ENCODE measurements around the gene SMARCAL1. TPM values are rescaled to one million over a fixed set of nuclear protein-coding genes. Genes with fewer than 3 reads are reported as not detected.

The SMARCAL1 gene
- total and polyA plus RNA-seq, 2 donors (not counting 1 experiment from before 2014, with no cell fraction given): 20.2 to 46.7 TPM

GRCh38 chr2:216478791-216479190 lies 66.5 kb downstream of the SMARCAL1 start:
- H3K27ac Mint-ChIP-seq: no peak overlapping the region
- no peak overlapping the region for H3K4me3 Mint-ChIP-seq
- H3K4me3 ChIP-seq (ENCODE audit: control extremely low read depth in 1 of 5, extremely low read depth in 1 of 5, insufficient read depth in 1 of 5, low read depth in 2 of 5, low read length in 4 of 5): no peak overlapping the region
- no peak overlapping the region for H3K4me2 ChIP-seq (replicated peaks; ENCODE audit: low read depth, low read length, poor library complexity, severe bottlenecking)
- DNase-seq: no peak
- ChIA-PET POLR2A (no interaction called here), CTCF (interaction anchor here (0.6 kb wide), 1 partner anchor 13 kb away, joined by 3 read pairs; no protein-coding TSS in a partner anchor)
- H3K36me3 ChIP-seq (replicated peaks in 1 of 2; ENCODE audit: control extremely low read depth in 1 of 2, control insufficient read depth in 1 of 2, extremely low read depth in 1 of 2, insufficient read depth in 2 of 2, low read length in 1 of 2): peaks cover 0 to 46% of the 10 kb centered on the region in 2 experiments
- H3K4me1 Mint-ChIP-seq: peaks cover 13% of the 10 kb centered on the region
- peaks cover 10 to 11% of the 10 kb centered on the region in 2 donors for H3K4me1 ChIP-seq (ENCODE audit: control insufficient read depth in 2 of 2, insufficient read depth in 2 of 2, low read length in 2 of 2)
- no peak overlapping the region for H3K27ac ChIP-seq (ENCODE audit: low read length in 2 of 2)
- intact Hi-C loops (cut with micrococcal nuclease): no loop called here
- WGBS (ENCODE audit: insufficient coverage): 90% methylated on average over 1 of the region's 1 CpG
- no peak for TF ChIP-seq CTCF (IDR thresholded peaks at IDR 0.05)
- no peak for TF ChIP-seq EZH2 (IDR thresholded peaks at IDR 0.05; ENCODE audit: borderline replicate concordance, insufficient read depth, low read depth, low read length, poor library complexity, severe bottlenecking)
- no peak overlapping the region for H3K9ac ChIP-seq (ENCODE audit: low read length)
- no peaks in the 10 kb centered on the region for H3K27me3 ChIP-seq (replicated peaks in 1 of 4; ENCODE audit: control extremely low read depth in 1 of 4, control insufficient read depth in 3 of 4, insufficient read depth in 4 of 4, low read length in 3 of 4)
- no peak for ATAC-seq (ENCODE audit: low read depth)
- H4K20me1 ChIP-seq (ENCODE audit: control insufficient read depth, insufficient read depth, low read length, poor library complexity, severe bottlenecking): no peaks in the 10 kb centered on the region
- no peaks in the 10 kb centered on the region for H3K79me2 ChIP-seq (ENCODE audit: control insufficient read depth, insufficient read depth, low read length)
- H3K9me3 ChIP-seq (ENCODE audit: control extremely low read depth in 1 of 3, control insufficient read depth in 2 of 3, insufficient read depth in 1 of 3, low read length in 2 of 3): no peaks in the 10 kb centered on the region
- no peak overlapping the region for H2AFZ ChIP-seq (ENCODE audit: insufficient read depth, low read depth, low read length, poor library complexity, severe bottlenecking)
- no peaks in the 10 kb centered on the region for H3K27me3 Mint-ChIP-seq
- no peaks in the 10 kb centered on the region for H3K9me3 Mint-ChIP-seq (ENCODE audit: insufficient read depth)

GRCh38 chr2:216480221-216480620 lies 67.9 kb downstream of the SMARCAL1 start:
- ATAC-seq (ENCODE audit: low read depth) (no peak), DNase-seq (no peak)
- H3K27me3 ChIP-seq (replicated peaks in 1 of 4; ENCODE audit: control extremely low read depth in 1 of 4, control insufficient read depth in 3 of 4, insufficient read depth in 4 of 4, low read length in 3 of 4): no peaks in the 10 kb centered on the region
- Mint-ChIP-seq H3K4me1 (peaks cover 6% of the 10 kb centered on the region), H3K4me3 (no peak overlapping the region), H3K27ac (no peak overlapping the region), H3K27me3 (no peaks in the 10 kb centered on the region), H3K9me3 (ENCODE audit: insufficient read depth) (no peaks in the 10 kb centered on the region)
- H4K20me1 ChIP-seq (ENCODE audit: control insufficient read depth, insufficient read depth, low read length, poor library complexity, severe bottlenecking): no peaks in the 10 kb centered on the region
- no peak overlapping the region for H3K27ac ChIP-seq (ENCODE audit: low read length in 2 of 2)
- WGBS (ENCODE audit: insufficient coverage): no CpG with 5 or more reads among the region's 3 CpGs
- no peaks in the 10 kb centered on the region for H3K79me2 ChIP-seq (ENCODE audit: control insufficient read depth, insufficient read depth, low read length)
- ChIA-PET CTCF (no interaction called here), POLR2A (no interaction called here)
- H3K9me3 ChIP-seq (ENCODE audit: control extremely low read depth in 1 of 3, control insufficient read depth in 2 of 3, insufficient read depth in 1 of 3, low read length in 2 of 3): no peaks in the 10 kb centered on the region
- no peak overlapping the region for H2AFZ ChIP-seq (ENCODE audit: insufficient read depth, low read depth, low read length, poor library complexity, severe bottlenecking)
- H3K4me2 ChIP-seq (replicated peaks; ENCODE audit: low read depth, low read length, poor library complexity, severe bottlenecking): no peak overlapping the region
- H3K4me1 ChIP-seq (ENCODE audit: control insufficient read depth in 2 of 2, insufficient read depth in 2 of 2, low read length in 2 of 2): peaks cover 4 to 7% of the 10 kb centered on the region in 2 donors
- peaks cover 0 to 46% of the 10 kb centered on the region in 2 experiments for H3K36me3 ChIP-seq (replicated peaks in 1 of 2; ENCODE audit: control extremely low read depth in 1 of 2, control insufficient read depth in 1 of 2, extremely low read depth in 1 of 2, insufficient read depth in 2 of 2, low read length in 1 of 2)
- H3K4me3 ChIP-seq (ENCODE audit: control extremely low read depth in 1 of 5, extremely low read depth in 1 of 5, insufficient read depth in 1 of 5, low read depth in 2 of 5, low read length in 4 of 5): no peak overlapping the region
- intact Hi-C loops (cut with micrococcal nuclease): no loop called here
- TF ChIP-seq EZH2 (IDR thresholded peaks at IDR 0.05; ENCODE audit: borderline replicate concordance, insufficient read depth, low read depth, low read length, poor library complexity, severe bottlenecking) (no peak), CTCF (IDR thresholded peaks at IDR 0.05) (no peak)
- no peak overlapping the region for H3K9ac ChIP-seq (ENCODE audit: low read length)

Measured in B cell (primary cell).